HepG2 (cell line): ENCODE measurements around the gene AXIN2. TPM values are rescaled to one million over a fixed set of nuclear protein-coding genes. Genes with fewer than 3 reads are reported as not detected.

ENCODE experiments used
- ASH2L ChIP-seq: fragments of 300-600, 200-600 bp; sonication (generic); IDR thresholded peaks from 2 replicates; pipeline ENCODE4 v1.7.0; 2017; ENCODE audit warnings: low read depth, mild to moderate bottlenecking, moderate library complexity, mixed read lengths, low read length; ENCODE audit not compliant: insufficient read length
- HMGXB4 ChIP-seq, 2 experiments: sonication (generic) in 1 of 2; formaldehyde crosslinking in 1 of 2; IDR thresholded peaks; 2 replicates each; pipeline versions ENCODE4 v1.4.0 to v1.6.1; 2018 to 2020; ENCODE audit warnings: missing genetic modification reagents in 2 of 2, borderline replicate concordance in 1 of 2, low read depth in 1 of 2, mild to moderate bottlenecking in 1 of 2, missing biosample characterization in 1 of 2
- HNRNPL ChIP-seq: fragments of 200-400 bp; formaldehyde crosslinking; IDR thresholded peaks from 2 replicates; pipeline ENCODE4 v1.6.1; 2017; ENCODE audit warnings: mild to moderate bottlenecking, low read depth, low read length
- MLLT10 ChIP-seq: sonication (generic); formaldehyde crosslinking; IDR thresholded peaks from 2 replicates; pipeline ENCODE4 v1.4.0; 2020; ENCODE audit warnings: missing genetic modification reagents
- PTBP1 ChIP-seq: fragments of 200-400 bp; formaldehyde crosslinking; IDR thresholded peaks from 2 replicates; pipeline ENCODE4 v1.6.1; 2018; ENCODE audit warnings: low read length, low read depth; ENCODE audit not compliant: poor library complexity, severe bottlenecking
- ZFP91 ChIP-seq: sonication (generic); formaldehyde crosslinking; IDR thresholded peaks from 2 replicates; pipeline ENCODE4 v1.9.0; 2022; ENCODE audit warnings: missing genetic modification reagents, mild to moderate bottlenecking, borderline replicate concordance
- ZNF124 ChIP-seq: sonication (generic); formaldehyde crosslinking; IDR thresholded peaks from 2 replicates; pipeline ENCODE4 v1.4.0; 2020; ENCODE audit warnings: missing genetic modification reagents
- ZNF687 ChIP-seq: sonication (generic); formaldehyde crosslinking; IDR thresholded peaks from 2 replicates; pipeline ENCODE4 v1.5.1; 2020; ENCODE audit warnings: mild to moderate bottlenecking, missing genetic modification reagents, moderate library complexity
- polyA plus RNA-seq, 8 experiments: library from polyadenylated mRNA; depleted of rRNA in 3 of 8; stranded (reverse) in 7 of 8; unstranded in 1 of 8; fragments of >200 nt; fragmentation: Illumina TruSeq in 4 of 8; extraction: Trizol in 4 of 8; gene quantifications; 2 replicates each; pipeline versions ENCODE4 v1.2.1 to v1.2.3, GENCODE V29; 2011 to 2016; ENCODE audit warnings: low read depth in 4 of 8, missing spikeins in 1 of 8, mixed read lengths in 1 of 8; ENCODE audit not compliant: insufficient read depth in 1 of 8
- total RNA-seq, 5 experiments: library from RNA; depleted of rRNA; stranded (reverse); fragments of >200 nt; fragmentation: Illumina TruSeq; extraction: Trizol; gene quantifications; 2 replicates each; pipeline ENCODE4 v1.2.3, GENCODE V29; 2016; ENCODE audit warnings: low read depth in 1 of 5

Gene AXIN2
- total and polyA plus RNA-seq, 2 of the 13 experiments (the other 11 are each of a cell fraction or from before 2014, with no cell fraction given): 58.6 to 63.4 TPM

GRCh38 chr17:65558311-65558682 lies 3.2 kb downstream of the AXIN2 start (continued):
- peak in 1 of 2 experiments; percentile 10; a peak in 2 of 4 replicates for TF ChIP-seq HMGXB4 (CRISPR knock-in tag; IDR thresholded peaks at IDR 0.05; ENCODE audit: borderline replicate concordance in 1 of 2, low read depth in 1 of 2)
- 0 out of 2 replicates have a peak, but pooled peaks have one; percentile 23 for TF ChIP-seq MLLT10 (CRISPR knock-in tag)
- TF ChIP-seq HNRNPL: 0 out of 2 replicates have a peak, but pooled peaks have one; percentile 17
- no peak for TF ChIP-seq ZNF124 (CRISPR knock-in tag)
- TF ChIP-seq PTBP1: no peak
- TF ChIP-seq ZNF687 (CRISPR knock-in tag): peak; percentile 57
- peak; percentile 8 for TF ChIP-seq ASH2L
- TF ChIP-seq ZFP91 (CRISPR knock-in tag): 0 out of 2 replicates have a peak, but pooled peaks have one; percentile 8
- TF ChIP-seq, all 625 proteins: peak for 15
